GM19395 (cell line): ENCODE data around the gene GDAP1L1.

Experiments
- ATAC-seq: cut with Tn5 transposase; IDR thresholded peaks from one replicate; pipeline ENCODE4 v1.9.1; 2021; ENCODE audit warnings: mild to moderate bottlenecking, moderate library complexity; ENCODE audit not compliant: unreplicated experiment

Gene GDAP1L1

GRCh38 chr20:44251284-44251683, 4.2 kb downstream of the GDAP1L1 start:
- ATAC-seq, result no peak

GRCh38 chr20:44253528-44253927, 6.4 kb downstream of the GDAP1L1 start:
- ATAC-seq, result no peak

GRCh38 chr20:44254073-44254472, 7.0 kb downstream of the GDAP1L1 start:
- ATAC-seq, result no peak

GRCh38 chr20:44255942-44256341, 8.8 kb downstream of the GDAP1L1 start:
- ATAC-seq, result no peak

GRCh38 chr20:44256961-44257360, 9.9 kb downstream of the GDAP1L1 start:
- no peak for ATAC-seq

GRCh38 chr20:44258226-44258890, 11.2 kb downstream of the GDAP1L1 start:
- no peak for ATAC-seq

GRCh38 chr20:44264287-44264686, 17.2 kb downstream of the GDAP1L1 start:
- no peak for ATAC-seq

GRCh38 chr20:44268802-44269201, 21.7 kb downstream of the GDAP1L1 start:
- ATAC-seq, result no peak

GRCh38 chr20:44271915-44272663, 25.0 kb downstream of the GDAP1L1 start:
- ATAC-seq, result no peak

- ATAC-seq, result no peak
Measured at GRCh38 chr20:44273231-44274215, 26.4 kb downstream of the GDAP1L1 start.

GRCh38 chr20:44274303-44275017, 27.4 kb downstream of the GDAP1L1 start:
- ATAC-seq, result no peak

GRCh38 chr20:44279228-44279627, 32.1 kb downstream of the GDAP1L1 start:
- ATAC-seq, result no peak

- no peak for ATAC-seq
Measured at GRCh38 chr20:44280387-44280786, 33.3 kb downstream of the GDAP1L1 start.

- no peak for ATAC-seq
Measured at GRCh38 chr20:44282192-44282591, 35.1 kb downstream of the GDAP1L1 start.

- ATAC-seq, result no peak
Measured at GRCh38 chr20:44284032-44284431, 36.9 kb downstream of the GDAP1L1 start.

- no peak for ATAC-seq
Measured at GRCh38 chr20:44287272-44288097, 40.4 kb downstream of the GDAP1L1 start.

GRCh38 chr20:44288252-44288651, 41.1 kb downstream of the GDAP1L1 start:
- ATAC-seq, result no peak

- no peak for ATAC-seq
Measured at GRCh38 chr20:44291754-44292153, 44.6 kb downstream of the GDAP1L1 start.

- ATAC-seq, result no peak
Measured at GRCh38 chr20:44296011-44296410, 48.9 kb downstream of the GDAP1L1 start.

GRCh38 chr20:44297721-44298120, 50.6 kb downstream of the GDAP1L1 start:
- ATAC-seq, result no peak
